H9 (cell line): Measurements from ENCODE around the gene ZNF593. TPM values are rescaled to one million over a fixed set of nuclear protein-coding genes. Genes with fewer than 3 reads are reported as not detected.

ENCODE experiments used
- DNase-seq: peaks from one replicate; pipeline ENCODE4 v3.0.0-alpha.2; 2017
- H2AFZ ChIP-seq: one replicate; pipeline ENCODE4 v1.6.1; 2013; ENCODE audit warnings: mild to moderate bottlenecking, low read length, control low read depth, moderate library complexity
- H2AK5ac ChIP-seq: 2 replicates; pipeline ENCODE4 v1.6.1; 2013; ENCODE audit warnings: low read length, control low read depth, mixed read lengths; ENCODE audit not compliant: insufficient read length
- H2BK120ac ChIP-seq: one replicate; pipeline ENCODE4 v1.6.1; 2013; ENCODE audit warnings: low read depth, mild to moderate bottlenecking, low read length, control low read depth, inconsistent platforms; ENCODE audit not compliant: poor library complexity, severe bottlenecking
- H2BK12ac ChIP-seq: 2 replicates; pipeline ENCODE4 v1.6.1; 2013; ENCODE audit warnings: low read length, control low read depth, mixed read lengths, low read depth; ENCODE audit not compliant: insufficient read length
- H2BK15ac ChIP-seq: 2 replicates; pipeline ENCODE4 v1.6.1; 2013; ENCODE audit warnings: low read depth, low read length, control low read depth
- H2BK20ac ChIP-seq: one replicate; pipeline ENCODE4 v1.6.1; 2013; ENCODE audit warnings: low read depth, mild to moderate bottlenecking, low read length, control low read depth, inconsistent platforms; ENCODE audit not compliant: poor library complexity, severe bottlenecking
- H2BK5ac ChIP-seq: 2 replicates; pipeline ENCODE4 v1.6.1; 2013; ENCODE audit warnings: low read length, control low read depth, mixed read lengths; ENCODE audit not compliant: insufficient read length
- H3K14ac ChIP-seq: 2 replicates; pipeline ENCODE4 v1.6.1; 2013; ENCODE audit warnings: low read length, control low read depth; ENCODE audit not compliant: insufficient read depth
- H3K18ac ChIP-seq: 2 replicates; pipeline ENCODE4 v1.6.1; 2013; ENCODE audit warnings: low read depth, mild to moderate bottlenecking, mixed read lengths, low read length, control low read depth; ENCODE audit not compliant: insufficient read length
- H3K23ac ChIP-seq: 2 replicates; pipeline ENCODE4 v1.6.1; 2013; ENCODE audit warnings: low read length, control low read depth, mixed read lengths, low read depth; ENCODE audit not compliant: insufficient read length
- H3K23me2 ChIP-seq: 2 replicates; pipeline ENCODE4 v1.6.1; 2013; ENCODE audit warnings: low read depth, mild to moderate bottlenecking, mixed read lengths, low read length, control low read depth; ENCODE audit not compliant: insufficient read length, poor library complexity, severe bottlenecking
- H3K27ac ChIP-seq: 2 replicates; pipeline ENCODE4 v1.5.1; 2013; ENCODE audit warnings: low read length, control low read depth, mixed read lengths, low read depth; ENCODE audit not compliant: insufficient read length
- H3K27me3 ChIP-seq: 2 replicates; pipeline ENCODE4 v1.6.1; 2013; ENCODE audit warnings: low read length, control low read depth, inconsistent platforms; ENCODE audit not compliant: insufficient read depth
- H3K4ac ChIP-seq: 2 replicates; pipeline ENCODE4 v1.6.1; 2013; ENCODE audit warnings: low read depth, mild to moderate bottlenecking, control low read depth, inconsistent platforms, low read length, moderate library complexity
- H3K4me1 ChIP-seq: 2 replicates; pipeline ENCODE4 v1.6.1; 2013; ENCODE audit warnings: low read length, control low read depth, inconsistent platforms; ENCODE audit not compliant: insufficient read depth
- H3K4me2 ChIP-seq: 2 replicates; pipeline ENCODE4 v1.6.1; 2013; ENCODE audit warnings: low read length, control low read depth, mixed read lengths; ENCODE audit not compliant: insufficient read length, insufficient read depth
- H3K56ac ChIP-seq: 2 replicates; pipeline ENCODE4 v1.6.1; 2013; ENCODE audit warnings: low read depth, mild to moderate bottlenecking, mixed read lengths, low read length, control low read depth; ENCODE audit not compliant: insufficient read length
- H3K79me1 ChIP-seq: 2 replicates; pipeline ENCODE4 v1.6.1; 2013; ENCODE audit warnings: low read depth, mild to moderate bottlenecking, moderate library complexity, low read length, control low read depth, inconsistent platforms; ENCODE audit not compliant: insufficient read depth, poor library complexity, severe bottlenecking
- H3K79me2 ChIP-seq: 2 replicates; pipeline ENCODE4 v1.6.1; 2013; ENCODE audit warnings: low read length, control low read depth, inconsistent platforms; ENCODE audit not compliant: insufficient read depth
- H3K9ac ChIP-seq: 2 replicates; pipeline ENCODE4 v1.6.1; 2013; ENCODE audit warnings: low read length, control low read depth, mixed read lengths; ENCODE audit not compliant: insufficient read length; ENCODE audit errors: extremely low read depth
- H3K9me3 ChIP-seq: one replicate; pipeline ENCODE4 v1.6.1; 2013; ENCODE audit warnings: low read depth, low read length, inconsistent platforms; ENCODE audit not compliant: control insufficient read depth
- H3T11ph ChIP-seq: one replicate; pipeline ENCODE4 v1.6.1; 2013; ENCODE audit warnings: mild to moderate bottlenecking, low read length, control low read depth, inconsistent platforms
- H4K20me1 ChIP-seq: one replicate; pipeline ENCODE4 v1.6.1; 2013; ENCODE audit not compliant: control insufficient read depth, insufficient read length, insufficient read depth
- H4K5ac ChIP-seq: 2 replicates; pipeline ENCODE4 v1.6.1; 2013; ENCODE audit warnings: low read depth, mild to moderate bottlenecking, mixed read lengths, low read length, control low read depth; ENCODE audit not compliant: insufficient read length
- H4K8ac ChIP-seq: replicated peaks from 2 replicates; pipeline ENCODE4 v1.6.1; 2013; ENCODE audit warnings: low read length, control low read depth, mixed read lengths, low read depth; ENCODE audit not compliant: insufficient read length
- H4K91ac ChIP-seq: 2 replicates; pipeline ENCODE4 v1.6.1; 2013; ENCODE audit warnings: low read depth, mild to moderate bottlenecking, moderate library complexity, mixed read lengths, low read length, control low read depth; ENCODE audit not compliant: insufficient read length
- H3K27ac Mint-ChIP-seq, 3 experiments: 2 replicates in 2 of 3; 3 replicates in 1 of 3; pipeline ENCODE4 v1.8.0; 2020 to 2021; ENCODE audit warnings: mixed read lengths in 3 of 3, mild to moderate bottlenecking in 1 of 3, moderate library complexity in 1 of 3
- H3K27me3 Mint-ChIP-seq: 2 replicates; pipeline ENCODE4 v1.8.0; 2021; ENCODE audit warnings: low read depth, mild to moderate bottlenecking, moderate library complexity, mixed read lengths
- H3K36me3 Mint-ChIP-seq, 3 experiments: 2 replicates in 2 of 3; 3 replicates in 1 of 3; pipeline ENCODE4 v1.8.0; 2020 to 2021; ENCODE audit warnings: low read depth in 3 of 3, mixed read lengths in 3 of 3; ENCODE audit not compliant: insufficient read depth in 1 of 3
- H3K4me1 Mint-ChIP-seq, 2 experiments: 2 replicates each; pipeline ENCODE4 v1.8.0; 2020; ENCODE audit warnings: mixed read lengths in 2 of 2
- H3K4me3 Mint-ChIP-seq, 2 experiments: 2 replicates in 1 of 2; 3 replicates in 1 of 2; pipeline ENCODE4 v1.8.0; 2020 to 2021; ENCODE audit warnings: mild to moderate bottlenecking in 2 of 2, mixed read lengths in 2 of 2, moderate library complexity in 1 of 2
- H3K9me3 Mint-ChIP-seq, 2 experiments: 2 replicates in 1 of 2; 3 replicates in 1 of 2; pipeline ENCODE4 v1.8.0; 2020; ENCODE audit warnings: mild to moderate bottlenecking in 2 of 2, mixed read lengths in 2 of 2, moderate library complexity in 1 of 2
- CTCF ChIP-seq: fragments of 200-600 bp; sonication (generic); conservative IDR thresholded peaks from 3 replicates; pipeline ENCODE4 v1.8.0; 2021; ENCODE audit warnings: antibody characterized with exemption, mild to moderate bottlenecking
- WGBS: extraction: QIAGEN DNeasy Blood & Tissue Kit; methylation state at CpG from one replicate; pipeline ENCODE4 v1.1.7; 2013; ENCODE audit warnings: missing lambda C conversion rate, low lambda C conversion rate, mixed read lengths; ENCODE audit not compliant: insufficient read length; ENCODE audit errors: extremely low coverage; 5-methylcytosine and 5-hydroxymethylcytosine counted together
- total RNA-seq: library from RNA; stranded (reverse); gene quantifications from 2 replicates; pipeline ENCODE4 v1.2.1, GENCODE V29; 2021

The ZNF593 gene
- total RNA-seq, 1 experiment from 2014 or later = 48.2 TPM

DNA sequence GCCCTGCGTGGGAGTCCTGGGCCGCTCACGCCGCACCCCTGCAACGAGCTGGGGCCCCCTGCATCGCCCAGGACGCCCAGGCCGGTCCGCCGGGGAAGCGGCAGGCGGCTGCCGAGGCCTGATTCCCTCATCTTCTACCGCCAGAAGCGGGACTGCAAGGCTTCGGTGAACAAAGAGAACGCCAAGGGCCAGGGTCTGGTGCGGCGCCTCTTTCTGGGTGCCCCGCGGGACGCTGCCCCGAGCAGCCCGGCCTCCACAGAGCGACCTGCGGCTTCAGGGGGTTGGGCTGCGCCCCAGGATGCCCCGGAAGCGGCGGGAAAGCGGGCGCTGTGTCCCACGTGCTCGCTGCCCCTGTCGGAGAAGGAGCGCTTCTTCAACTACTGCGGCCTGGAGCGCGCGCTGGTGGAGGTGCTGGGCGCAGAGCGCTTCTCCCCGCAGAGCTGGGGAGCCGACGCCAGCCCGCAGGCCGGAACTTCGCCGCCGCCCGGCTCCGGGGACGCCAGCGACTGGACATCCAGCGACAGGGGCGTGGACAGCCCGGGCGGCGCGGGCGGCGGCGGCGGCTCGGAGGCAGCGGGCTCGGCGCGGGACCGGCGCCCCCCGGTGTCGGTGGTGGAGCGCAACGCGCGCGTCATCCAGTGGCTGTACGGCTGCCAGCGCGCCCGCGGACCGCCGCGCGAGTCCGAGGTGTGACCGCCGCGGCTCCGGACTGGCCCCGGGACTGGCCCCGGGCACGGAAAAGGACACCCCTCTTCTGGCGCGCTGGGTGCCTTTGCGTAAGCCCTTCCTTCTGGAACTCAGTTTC, 8.1 kb upstream of the ZNF593 start:
- H3K18ac ChIP-seq = peak overlapping the region; percentile 45
- no peak overlapping the region for H2BK120ac ChIP-seq
- H3K23ac ChIP-seq = no peak overlapping the region
- H2AFZ ChIP-seq = no peak overlapping the region
- Mint-ChIP-seq H3K27me3 (peaks cover 91% of the 10 kb centered on the region), H3K4me3 (peak overlapping the region; percentile 51 to 80), H3K9me3 (peaks cover 0 to 4% of the 10 kb centered on the region in 2 experiments; a peak in 1 of 5 replicates), H3K4me1 (peaks cover 44 to 56% of the 10 kb centered on the region in 2 experiments), H3K36me3 (no peaks in the 10 kb centered on the region), H3K27ac (no peak overlapping the region; a peak in 1 of 7 replicates)
- H3K9ac ChIP-seq = no peak overlapping the region
- H3K4me2 ChIP-seq = peak overlapping the region; percentile 46
- no peak overlapping the region for H4K8ac ChIP-seq
- no peak overlapping the region for H3K4ac ChIP-seq
- no peak overlapping the region for H2BK5ac ChIP-seq
- no peak overlapping the region for H4K91ac ChIP-seq
- H3K79me2 ChIP-seq = no peaks in the 10 kb centered on the region
- DNase-seq = no peak
- H3K27ac ChIP-seq = no peak overlapping the region
- H3K79me1 ChIP-seq = no peaks in the 10 kb centered on the region
- H3T11ph ChIP-seq = no peak overlapping the region
- peaks cover 31% of the 10 kb centered on the region; the same call in 1 of the 2 replicates for H3K27me3 ChIP-seq
- H3K9me3 ChIP-seq = no peaks in the 10 kb centered on the region
- H4K5ac ChIP-seq = no peak overlapping the region
- WGBS = no CpG with 5 or more reads among the region's 98 CpGs
- H2AK5ac ChIP-seq = no peak overlapping the region
- no peak overlapping the region for H2BK20ac ChIP-seq
- peaks cover 9% of the 10 kb centered on the region; the same call in 1 of the 2 replicates for H3K4me1 ChIP-seq
- H4K20me1 ChIP-seq = no peaks in the 10 kb centered on the region
- H3K14ac ChIP-seq = peak overlapping the region; percentile 42; the same call in 1 of the 2 replicates
- H3K56ac ChIP-seq = no peak overlapping the region
- TF ChIP-seq CTCF = peak; percentile 33; the same call in 1 of the 3 replicates
- H3K23me2 ChIP-seq = peaks cover 19% of the 10 kb centered on the region
- H2BK12ac ChIP-seq = no peak overlapping the region
- no peak overlapping the region for H2BK15ac ChIP-seq
